Measurements from ENCODE around the gene RPS13. TPM values are rescaled to one million over a fixed set of nuclear protein-coding genes. Genes with fewer than 3 reads are reported as not detected.
A peak's percentile ranks its signal among the peaks of the same experiment; 100 is the strongest.

Gene RPS13
- polyA plus RNA-seq (2012; rRNA removed), result 950 and 997 TPM in 2 replicates
- polyA plus RNA-seq (2012; cell fraction: cytosol; rRNA removed), result 1,441 and 1,610 TPM in 2 replicates
- 362 and 364 TPM in 2 replicates for polyA plus RNA-seq (2012; cell fraction: nucleus; rRNA removed)

DNA sequence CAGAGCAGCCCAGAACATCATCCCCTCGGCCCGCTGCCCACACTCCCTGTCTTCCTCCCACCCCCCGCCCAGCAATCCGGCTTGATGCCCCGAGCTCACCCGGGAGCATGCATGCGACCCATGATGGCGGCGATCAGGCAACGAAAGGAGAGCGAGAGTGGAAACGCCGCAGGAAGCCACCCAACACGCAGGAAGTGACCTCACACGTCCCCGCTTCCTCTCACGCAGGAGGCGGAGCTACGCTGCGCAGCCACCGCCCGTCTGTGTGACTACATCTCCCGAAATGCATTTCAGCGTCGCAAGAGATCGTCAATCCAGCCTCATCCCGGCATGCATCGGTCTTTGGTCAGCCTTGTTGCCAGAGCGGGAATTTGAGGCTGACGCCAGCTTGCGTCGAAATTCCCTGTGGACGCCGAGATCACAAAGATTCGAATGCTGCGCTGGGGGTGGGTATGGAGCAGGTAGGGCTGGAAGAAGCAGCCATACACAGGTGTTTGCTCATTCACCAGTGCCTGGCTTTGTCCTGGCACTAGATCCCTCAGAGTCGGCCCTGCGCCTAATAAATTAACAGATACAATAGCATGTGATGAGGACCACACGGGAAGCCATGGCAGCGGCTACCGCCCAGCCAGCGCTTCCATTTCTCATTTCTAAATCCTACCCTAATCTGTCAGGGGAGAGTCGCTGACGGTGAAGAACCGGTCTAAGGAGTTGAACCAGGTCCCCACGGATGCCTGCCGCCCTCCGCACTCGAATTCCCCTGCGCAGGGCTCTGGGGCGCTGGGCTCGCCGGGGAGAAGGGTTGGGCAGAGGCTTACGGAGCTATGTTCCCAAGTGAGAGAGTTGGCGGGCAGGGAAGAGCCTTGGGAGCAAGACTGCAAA, at the start of gene RPS13:
RPS13 (minus strand) TSS at position 148 of the 882 bp plus-strand sequence; CDS start at position 122, 26 bp downstream.
- Histone ChIP-seq H3F3A (replicated peaks; ENCODE audit: insufficient read depth) (peaks cover 25% of the 10 kb centered on the region), H3K9me2 (no peaks in the 10 kb centered on the region), H2AFZ (ENCODE audit: low read depth) (peak within 1 kb of the TSS; percentile 96), H3K4me3 (ENCODE audit: low read depth in 2 of 2, low read length in 1 of 2) (peak within 1 kb of the TSS; percentile 98), H3K27me3 (ENCODE audit: insufficient read depth) (no peaks in the 10 kb centered on the region), H3K4me1 (ENCODE audit: control insufficient read depth in 1 of 2, insufficient read depth in 2 of 2, low read depth in 1 of 2, low read length in 1 of 2) (peaks cover 7 to 18% of the 10 kb centered on the region in 2 experiments; a peak in 2 of 4 replicates), H3K27ac (ENCODE audit: low read depth in 2 of 2, low read length in 1 of 2) (peak within 1 kb of the TSS; percentile 79 to 87), H4K20me1 (ENCODE audit: insufficient read depth) (0 out of 2 replicates have a peak, but pooled peaks cover 8% of the 10 kb centered on the region), H3K36me3 (replicated peaks in 1 of 2; ENCODE audit: control insufficient read depth in 1 of 2, insufficient read depth in 2 of 2, low read length in 1 of 2) (peaks cover 23 to 31% of the 10 kb centered on the region in 2 experiments), H3K4me2 (peak within 1 kb of the TSS; percentile 96), H3K9ac (peak within 1 kb of the TSS; percentile 97), H3K9me3 (no peaks in the 10 kb centered on the region), H3K79me2 (ENCODE audit: insufficient read depth) (peaks cover 33% of the 10 kb centered on the region)
- CTCF ChIA-PET, result interaction anchor here (0.6 to 2.8 kb wide), 4 partner anchors 16 to 258 kb away, joined by 3 to 14 read pairs (median 3); partner anchors contain the start of gene PLEKHA7
- peak; percentile 92 for DNase-seq
- under 1% methylated on average over 46 of the region's 55 CpGs for WGBS (ENCODE audit: low lambda C conversion rate)
- POLR2A ChIA-PET, result interaction anchor here (0.6 to 1.6 kb wide), 18 partner anchors 9 to 1650 kb away, joined by 3 to 17 read pairs (median 4); partner anchors contain the start of genes NUCB2 and PIK3C2A
- TF ChIP-seq RAD21 (IDR thresholded peaks at IDR 0.05; ENCODE audit: low read length) (no peak), RCOR1 (IDR thresholded peaks at IDR 0.05; ENCODE audit: low read length) (no peak), FOSL2 (IDR thresholded peaks at IDR 0.05; ENCODE audit: borderline replicate concordance, low read depth) (no peak), SMC3 (IDR thresholded peaks at IDR 0.05; ENCODE audit: low read depth, low read length) (no peak), GABPA (IDR thresholded peaks at IDR 0.05; ENCODE audit: low read depth) (peak; percentile 92), IRF3 (IDR thresholded peaks at IDR 0.05; ENCODE audit: low read depth, low read length) (no peak), RXRA (IDR thresholded peaks at IDR 0.05; ENCODE audit: borderline replicate concordance, low read depth) (no peak), POLR2AphosphoS5 (IDR thresholded peaks at IDR 0.05; ENCODE audit: low read depth, low read length) (peak; percentile 96), NFIC (IDR thresholded peaks at IDR 0.05; ENCODE audit: borderline replicate concordance) (no peak), NRF1 (IDR thresholded peaks at IDR 0.05; ENCODE audit: low read depth, low read length) (peak; percentile 83), MXI1 (IDR thresholded peaks at IDR 0.05; ENCODE audit: low read depth, low read length) (peak; percentile 91), TCF12 (IDR thresholded peaks at IDR 0.05) (no peak), REST (IDR thresholded peaks at IDR 0.05; ENCODE audit: low read depth, low read length) (no peak), USF1 (IDR thresholded peaks at IDR 0.05; ENCODE audit: borderline replicate concordance, low read depth) (no peak), TAF1 (IDR thresholded peaks at IDR 0.05; ENCODE audit: borderline replicate concordance, low read depth, low read length) (peak; percentile 95), CHD2 (IDR thresholded peaks at IDR 0.05; ENCODE audit: low read length, partially characterized antibody) (peak; percentile 95), EZH2phosphoT487 (IDR thresholded peaks at IDR 0.05; ENCODE audit: borderline replicate concordance, low read depth) (no peak), PBX3 (IDR thresholded peaks at IDR 0.05) (0 out of 2 replicates have a peak, but pooled peaks have one; percentile 15), MAX (IDR thresholded peaks at IDR 0.05; ENCODE audit: low read depth) (peak; percentile 98)
- TF ChIP-seq, protein P1, sequence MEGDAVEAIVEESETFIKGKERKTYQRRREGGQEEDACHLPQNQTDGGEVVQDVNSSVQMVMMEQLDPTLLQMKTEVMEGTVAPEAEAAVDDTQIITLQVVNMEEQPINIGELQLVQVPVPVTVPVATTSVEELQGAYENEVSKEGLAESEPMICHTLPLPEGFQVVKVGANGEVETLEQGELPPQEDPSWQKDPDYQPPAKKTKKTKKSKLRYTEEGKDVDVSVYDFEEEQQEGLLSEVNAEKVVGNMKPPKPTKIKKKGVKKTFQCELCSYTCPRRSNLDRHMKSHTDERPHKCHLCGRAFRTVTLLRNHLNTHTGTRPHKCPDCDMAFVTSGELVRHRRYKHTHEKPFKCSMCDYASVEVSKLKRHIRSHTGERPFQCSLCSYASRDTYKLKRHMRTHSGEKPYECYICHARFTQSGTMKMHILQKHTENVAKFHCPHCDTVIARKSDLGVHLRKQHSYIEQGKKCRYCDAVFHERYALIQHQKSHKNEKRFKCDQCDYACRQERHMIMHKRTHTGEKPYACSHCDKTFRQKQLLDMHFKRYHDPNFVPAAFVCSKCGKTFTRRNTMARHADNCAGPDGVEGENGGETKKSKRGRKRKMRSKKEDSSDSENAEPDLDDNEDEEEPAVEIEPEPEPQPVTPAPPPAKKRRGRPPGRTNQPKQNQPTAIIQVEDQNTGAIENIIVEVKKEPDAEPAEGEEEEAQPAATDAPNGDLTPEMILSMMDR (IDR thresholded peaks at IDR 0.05), result no peak
- TF ChIP-seq, protein P2, sequence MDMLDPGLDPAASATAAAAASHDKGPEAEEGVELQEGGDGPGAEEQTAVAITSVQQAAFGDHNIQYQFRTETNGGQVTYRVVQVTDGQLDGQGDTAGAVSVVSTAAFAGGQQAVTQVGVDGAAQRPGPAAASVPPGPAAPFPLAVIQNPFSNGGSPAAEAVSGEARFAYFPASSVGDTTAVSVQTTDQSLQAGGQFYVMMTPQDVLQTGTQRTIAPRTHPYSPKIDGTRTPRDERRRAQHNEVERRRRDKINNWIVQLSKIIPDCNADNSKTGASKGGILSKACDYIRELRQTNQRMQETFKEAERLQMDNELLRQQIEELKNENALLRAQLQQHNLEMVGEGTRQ (IDR thresholded peaks at IDR 0.05; ENCODE audit: borderline replicate concordance, low read depth, low read length), result no peak

Measured in SK-N-SH (cell line).